Thymus (tissue), 14 donors: ENCODE data around the gene ATL2. TPM values are rescaled to one million over a fixed set of nuclear protein-coding genes. Genes with fewer than 3 reads are reported as not detected.
A peak's percentile ranks its signal among the peaks of the same experiment; 100 is the strongest.

Experiments used
- DNase-seq, 9 donors: peaks; one replicate each; pipeline ENCODE4 v3.0.0-alpha.2; 2013; ENCODE audit warnings: low spot score in 9 of 9, low read depth in 6 of 9, missing footprints in 1 of 9
- H3K27ac ChIP-seq, 2 donors: one replicate each; pipeline ENCODE4 v1.5.1; 2013; ENCODE audit warnings: control low read depth in 1 of 2, low read depth in 1 of 2, low read length in 1 of 2, mild to moderate bottlenecking in 1 of 2, moderate library complexity in 1 of 2
- H3K27me3 ChIP-seq, 2 donors: one replicate each; pipeline ENCODE4 v1.5.1; 2013; ENCODE audit warnings: low read length in 1 of 2; ENCODE audit not compliant: control insufficient read depth in 2 of 2, insufficient read depth in 1 of 2
- H3K36me3 ChIP-seq, 2 donors: one replicate each; pipeline ENCODE4 v1.5.1; 2013; ENCODE audit warnings: low read length in 1 of 2, mild to moderate bottlenecking in 1 of 2, moderate library complexity in 1 of 2; ENCODE audit not compliant: control insufficient read depth in 2 of 2, insufficient read depth in 2 of 2
- H3K4me1 ChIP-seq, 2 donors: one replicate each; pipeline ENCODE4 v1.5.1; 2013; ENCODE audit warnings: low read length in 2 of 2; ENCODE audit not compliant: control insufficient read depth in 2 of 2, insufficient read depth in 2 of 2
- H3K4me3 ChIP-seq, 2 donors: one replicate each; pipeline ENCODE4 v1.5.1; 2013; ENCODE audit warnings: low read length in 2 of 2, control low read depth in 1 of 2, mild to moderate bottlenecking in 1 of 2
- H3K9me3 ChIP-seq, 2 donors: one replicate each; pipeline ENCODE4 v1.5.1; 2013; ENCODE audit warnings: low read length in 1 of 2, mild to moderate bottlenecking in 1 of 2; ENCODE audit not compliant: control insufficient read depth in 2 of 2, insufficient read depth in 1 of 2
- WGBS: extraction: QIAGEN DNeasy Blood & Tissue Kit; methylation state at CpG from one replicate; pipeline ENCODE4 v1.1.7; 2013; 5-methylcytosine and 5-hydroxymethylcytosine counted together
- long read RNA-seq, 10 donors: transcript quantifications; one replicate each; lab custom pipeline, GENCODE V29; 2026
- polyA plus RNA-seq: library from polyadenylated mRNA; stranded (reverse); fragments of 200-250 nt; gene quantifications from one replicate; pipeline ENCODE4 v1.2.3, GENCODE V29; 2013
- total RNA-seq: library from RNA; stranded (reverse); fragments of 120-200 nt; gene quantifications from one replicate; pipeline ENCODE4 v1.2.4, GENCODE V29; 2013
- donor health status: healthy.

Gene ATL2
- total RNA-seq (69.1 TPM), polyA plus RNA-seq (59.4 TPM)
- long read RNA-seq, donor 1, result 0 reads
- long read RNA-seq, donor 2, transcript ATL2-201 (13 exons, 2,868 nt), result major isoform, 7 of 39 reads
- long read RNA-seq, donor 2, partial matches to known transcripts, result 26 of 39 reads
- long read RNA-seq, donor 2, other reads (novel, unspliced or antisense), result 0 of 39 reads
- long read RNA-seq, donor 3, transcript ATL2-201 (13 exons, 2,868 nt), result major isoform, 8 of 10 reads
- long read RNA-seq, donor 3, partial matches to known transcripts, result 0 of 10 reads
- long read RNA-seq, donor 3, other reads (novel, unspliced or antisense), result 0 of 10 reads
- long read RNA-seq, donor 4, transcript ATL2-201 (13 exons, 2,868 nt), result major isoform, 5 of 6 reads
- long read RNA-seq, donor 4, partial matches to known transcripts, result 0 of 6 reads
- long read RNA-seq, donor 4, other reads (novel, unspliced or antisense), result 0 of 6 reads
- long read RNA-seq, donor 5, transcript ATL2-201 (13 exons, 2,868 nt), result major isoform, 7 of 29 reads
- long read RNA-seq, donor 5, partial matches to known transcripts, result 20 of 29 reads
- long read RNA-seq, donor 5, other reads (novel, unspliced or antisense), result 0 of 29 reads
- long read RNA-seq, donor 6, transcript ATL2-201 (13 exons, 2,868 nt), result major isoform, 5 of 21 reads
- long read RNA-seq, donor 6, partial matches to known transcripts, result 10 of 21 reads
- long read RNA-seq, donor 6, other reads (novel, unspliced or antisense), result 0 of 21 reads
- long read RNA-seq, donor 7, transcript ATL2-201 (13 exons, 2,868 nt), result major isoform, 7 of 17 reads
- long read RNA-seq, donor 7, partial matches to known transcripts, result 6 of 17 reads
- long read RNA-seq, donor 7, other reads (novel, unspliced or antisense), result 0 of 17 reads
- long read RNA-seq, donor 8, partial matches to known transcripts, result 6 of 7 reads
- long read RNA-seq, donor 8, other reads (novel, unspliced or antisense), result 0 of 7 reads
- long read RNA-seq, donor 9, partial matches to known transcripts, result 0 of 4 reads
- long read RNA-seq, donor 9, other reads (novel, unspliced or antisense), result 0 of 4 reads
- long read RNA-seq, donor 10, partial matches to known transcripts, result 5 of 9 reads
- long read RNA-seq, donor 10, other reads (novel, unspliced or antisense), result 0 of 9 reads

DNA sequence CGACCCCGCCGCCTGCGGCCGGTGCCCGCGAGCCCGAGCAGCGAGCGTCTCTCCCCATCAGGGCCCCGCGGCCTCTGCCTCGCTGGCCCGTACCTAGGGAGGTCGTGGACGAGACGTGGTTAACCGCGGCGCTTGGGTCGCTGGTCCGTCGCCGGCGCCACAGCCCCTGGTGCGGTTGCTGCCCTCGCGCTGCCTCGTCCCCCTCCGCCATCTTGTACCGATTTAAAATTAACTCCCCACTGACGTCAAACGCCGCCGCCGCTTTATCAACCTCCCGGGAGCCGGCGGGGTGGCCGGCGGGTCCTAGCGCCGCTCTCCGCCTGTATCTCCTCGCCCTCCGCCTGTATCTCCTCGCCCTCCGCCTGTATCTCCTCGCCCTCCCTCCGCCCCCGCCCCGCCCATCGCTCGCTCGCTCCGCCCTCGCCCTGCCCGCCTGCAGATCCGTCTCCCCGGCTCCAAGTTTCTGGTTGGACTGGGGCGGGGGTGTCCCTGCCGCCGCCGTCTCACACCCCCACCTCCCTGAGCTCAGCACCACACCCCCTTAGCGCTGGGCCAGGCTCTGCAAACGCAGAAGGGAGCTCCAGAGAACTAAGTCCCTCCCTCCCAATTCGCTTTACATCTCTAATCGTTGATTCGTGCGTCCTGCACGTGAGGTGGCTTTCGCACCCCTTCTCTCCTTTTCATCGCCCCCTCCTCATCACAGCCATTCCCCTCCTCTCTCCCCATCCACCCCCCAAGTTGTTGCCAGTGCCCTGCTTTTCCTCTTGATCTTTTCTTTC is at the start of gene ATL2:
ATL2 (minus strand) TSS at position 224 of the 779 bp plus-strand sequence; CDS start at position 211, 13 bp downstream.
- Histone ChIP-seq H3K27me3 (no peaks in the 10 kb centered on the region), H3K27ac (peak within 1 kb of the TSS; percentile 95 to 98), H3K4me1 (peaks cover 39 to 43% of the 10 kb centered on the region in 2 donors), H3K9me3 (peaks cover 0 to 1% of the 10 kb centered on the region in 2 donors), H3K4me3 (peak within 1 kb of the TSS; percentile 94 to 97), H3K36me3 (no peaks in the 10 kb centered on the region)
- DNase-seq, result peak; percentile 86 to 97 (median 93)
- WGBS, result under 1% methylated on average over 73 of the region's 73 CpGs

DNA sequence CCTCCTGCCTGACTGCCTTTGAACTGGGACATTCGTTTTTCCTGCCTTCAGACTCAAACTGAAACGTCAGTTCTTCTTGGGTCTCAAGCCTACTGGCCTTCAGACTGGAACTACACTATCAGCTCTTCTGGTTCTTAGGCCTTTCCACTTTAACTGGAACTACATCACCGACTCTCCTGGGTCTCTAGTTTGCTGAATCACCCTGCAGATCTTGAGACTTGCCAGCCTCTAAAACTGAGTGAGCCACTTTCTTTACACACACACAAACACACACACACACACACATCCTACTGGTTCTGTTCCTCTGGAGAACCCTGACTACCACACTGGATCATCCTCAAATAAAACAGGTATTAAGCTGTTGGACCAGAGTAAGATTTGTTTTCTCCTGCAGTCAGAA is 46.7 kb upstream of the ATL2 start:
- Histone ChIP-seq H3K4me3 (no peak overlapping the region), H3K9me3 (no peaks in the 10 kb centered on the region), H3K4me1 (peaks cover 0 to 6% of the 10 kb centered on the region in 2 donors), H3K27ac (no peak overlapping the region), H3K36me3 (no peaks in the 10 kb centered on the region), H3K27me3 (no peaks in the 10 kb centered on the region)
- no peak for DNase-seq
- WGBS, result 59% methylated on average over 3 of the region's 3 CpGs

DNA sequence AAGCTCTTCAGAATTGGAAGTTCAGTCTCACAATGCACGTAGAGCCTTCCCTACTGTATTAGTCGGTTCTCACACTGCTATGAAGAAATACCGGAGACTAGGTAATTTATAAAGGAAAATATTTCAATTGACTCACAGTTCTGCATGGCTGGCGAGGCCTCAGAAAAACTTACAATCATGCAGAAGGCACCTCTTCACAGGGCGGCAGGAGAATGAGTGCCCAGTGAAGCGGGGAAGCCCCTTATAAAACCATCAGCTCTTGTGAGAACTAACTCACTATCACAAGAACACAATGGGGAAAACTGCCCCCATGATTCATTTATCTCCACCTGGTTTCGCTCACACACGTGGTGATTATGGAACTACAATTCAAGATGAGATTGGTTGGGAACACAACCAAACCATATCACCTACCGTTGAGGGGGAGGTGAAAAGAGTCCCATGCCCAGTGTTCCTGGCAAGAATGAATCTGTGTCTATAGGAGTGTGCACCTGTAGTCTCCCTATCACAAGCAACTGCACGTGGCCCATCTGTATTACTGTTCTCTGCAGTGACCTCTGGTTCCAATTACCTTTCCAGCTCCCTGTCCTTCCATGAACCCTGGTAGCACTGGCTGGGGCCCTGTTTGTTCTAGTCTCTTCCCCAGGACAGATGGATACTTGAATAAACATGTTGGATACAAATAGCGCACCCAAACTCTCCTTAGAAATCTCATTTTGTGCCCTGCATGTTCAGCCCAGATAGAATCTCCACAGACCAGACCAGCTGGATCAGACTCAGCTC is 44.4 kb upstream of the ATL2 start:
- no peak overlapping the region for H3K27ac ChIP-seq
- no peaks in the 10 kb centered on the region for H3K27me3 ChIP-seq
- no peaks in the 10 kb centered on the region for H3K9me3 ChIP-seq
- no peak for DNase-seq
- WGBS, result 98% methylated on average over 11 of the region's 11 CpGs
- peaks cover 0 to 5% of the 10 kb centered on the region in 2 donors for H3K4me1 ChIP-seq
- H3K4me3 ChIP-seq, result no peak overlapping the region
- no peaks in the 10 kb centered on the region for H3K36me3 ChIP-seq

DNA sequence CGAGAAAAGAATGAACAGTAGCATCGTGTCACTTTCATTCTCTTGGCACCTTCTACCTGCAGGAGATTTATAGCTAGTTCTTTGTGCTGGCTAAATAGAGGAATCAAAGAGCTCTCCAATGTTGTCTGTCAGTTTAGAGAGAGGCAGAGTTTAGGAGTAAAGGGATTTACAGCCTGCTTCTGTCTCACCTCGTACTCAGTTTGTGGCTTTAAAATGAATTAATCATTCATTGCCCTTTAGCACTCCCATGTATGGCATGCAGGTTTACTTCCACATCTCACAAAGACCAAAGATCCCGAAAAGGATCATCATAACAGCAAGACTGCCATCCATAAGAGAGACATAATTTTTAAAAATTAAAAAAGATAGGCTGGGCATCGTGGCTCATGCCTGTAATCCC is 42.4 kb upstream of the ATL2 start:
- WGBS, result 88% methylated on average over 5 of the region's 5 CpGs
- H3K4me3 ChIP-seq, result no peak overlapping the region
- no peaks in the 10 kb centered on the region for H3K27me3 ChIP-seq
- DNase-seq, result no peak
- H3K36me3 ChIP-seq, result no peaks in the 10 kb centered on the region
- H3K27ac ChIP-seq, result no peak overlapping the region
- H3K9me3 ChIP-seq, result no peaks in the 10 kb centered on the region
- H3K4me1 ChIP-seq, result peaks cover 0 to 5% of the 10 kb centered on the region in 2 donors

DNA sequence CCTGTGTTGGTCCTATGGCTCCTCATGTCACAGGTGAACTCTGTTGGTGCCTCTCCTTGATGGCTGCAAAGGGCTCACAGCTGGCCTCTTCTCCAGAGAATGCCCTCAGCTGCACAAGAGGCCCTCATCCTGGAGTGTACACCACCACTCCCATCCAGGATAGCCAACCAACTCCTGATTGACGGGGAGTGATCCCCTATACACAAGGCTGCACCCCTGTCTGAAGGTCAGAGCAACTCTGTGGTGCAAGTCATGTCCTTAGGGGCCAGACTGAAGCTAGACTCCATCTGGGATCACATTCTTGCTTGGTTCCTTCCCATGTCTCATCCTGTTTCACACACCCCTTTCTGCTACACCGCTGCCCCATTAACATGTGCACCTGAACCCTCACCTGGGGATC is 41.7 kb upstream of the ATL2 start:
- Histone ChIP-seq H3K27me3 (no peaks in the 10 kb centered on the region), H3K4me1 (peaks cover 0 to 5% of the 10 kb centered on the region in 2 donors), H3K36me3 (no peaks in the 10 kb centered on the region), H3K4me3 (no peak overlapping the region), H3K27ac (no peak overlapping the region), H3K9me3 (no peaks in the 10 kb centered on the region)
- DNase-seq, result no peak
- 99% methylated on average over 2 of the region's 2 CpGs for WGBS

DNA sequence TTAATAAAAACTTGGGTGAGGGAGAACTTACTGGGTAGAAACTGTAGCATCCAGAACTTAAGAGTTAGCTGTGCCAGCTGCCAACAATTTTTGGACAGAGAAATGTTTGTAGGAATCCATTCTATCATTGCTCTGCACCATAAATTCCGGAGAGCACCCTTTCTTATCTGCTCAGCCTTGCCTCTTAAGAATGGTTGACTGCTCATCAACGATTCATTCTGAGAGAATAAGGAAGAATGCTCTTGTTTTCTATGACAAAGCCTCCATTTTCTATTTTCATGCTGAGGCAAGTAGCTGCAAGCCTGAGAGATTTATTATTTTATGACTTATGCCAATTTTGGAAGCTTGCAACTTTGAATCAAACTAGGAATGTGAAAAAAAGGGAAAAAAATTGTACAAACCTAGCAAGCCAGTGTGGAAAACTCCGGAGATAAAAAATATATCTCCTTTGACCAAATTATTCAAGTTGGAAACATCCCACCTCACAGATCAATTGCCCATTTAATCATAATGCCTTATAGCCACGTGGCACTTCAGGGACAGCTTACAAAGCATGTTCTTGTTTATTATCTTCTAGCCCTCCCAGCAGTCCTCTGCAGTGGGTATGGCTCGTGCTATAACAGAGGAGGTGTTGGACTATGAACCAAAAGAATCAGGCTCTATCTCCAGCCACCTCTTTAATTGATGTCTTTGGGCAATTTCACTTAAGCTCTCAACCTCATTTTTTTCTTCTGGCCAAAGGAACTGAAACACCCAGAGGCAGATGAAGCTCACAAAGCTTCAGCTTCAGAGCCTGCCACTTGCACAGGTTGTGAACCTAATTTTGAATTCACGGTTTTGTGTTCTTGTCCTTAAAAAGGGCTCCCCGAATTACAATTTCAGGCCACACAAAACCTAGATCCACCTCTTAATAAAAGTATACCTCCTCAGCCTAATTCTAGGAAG is 40.9 kb upstream of the ATL2 start:
- H3K36me3 ChIP-seq, result no peaks in the 10 kb centered on the region
- peaks cover 0 to 5% of the 10 kb centered on the region in 2 donors for H3K4me1 ChIP-seq
- DNase-seq, result no peak
- no peak overlapping the region for H3K4me3 ChIP-seq
- WGBS, result 84% methylated on average over 7 of the region's 7 CpGs
- no peaks in the 10 kb centered on the region for H3K27me3 ChIP-seq
- H3K27ac ChIP-seq, result no peak overlapping the region
- peaks cover 0 to 2% of the 10 kb centered on the region in 2 donors for H3K9me3 ChIP-seq

DNA sequence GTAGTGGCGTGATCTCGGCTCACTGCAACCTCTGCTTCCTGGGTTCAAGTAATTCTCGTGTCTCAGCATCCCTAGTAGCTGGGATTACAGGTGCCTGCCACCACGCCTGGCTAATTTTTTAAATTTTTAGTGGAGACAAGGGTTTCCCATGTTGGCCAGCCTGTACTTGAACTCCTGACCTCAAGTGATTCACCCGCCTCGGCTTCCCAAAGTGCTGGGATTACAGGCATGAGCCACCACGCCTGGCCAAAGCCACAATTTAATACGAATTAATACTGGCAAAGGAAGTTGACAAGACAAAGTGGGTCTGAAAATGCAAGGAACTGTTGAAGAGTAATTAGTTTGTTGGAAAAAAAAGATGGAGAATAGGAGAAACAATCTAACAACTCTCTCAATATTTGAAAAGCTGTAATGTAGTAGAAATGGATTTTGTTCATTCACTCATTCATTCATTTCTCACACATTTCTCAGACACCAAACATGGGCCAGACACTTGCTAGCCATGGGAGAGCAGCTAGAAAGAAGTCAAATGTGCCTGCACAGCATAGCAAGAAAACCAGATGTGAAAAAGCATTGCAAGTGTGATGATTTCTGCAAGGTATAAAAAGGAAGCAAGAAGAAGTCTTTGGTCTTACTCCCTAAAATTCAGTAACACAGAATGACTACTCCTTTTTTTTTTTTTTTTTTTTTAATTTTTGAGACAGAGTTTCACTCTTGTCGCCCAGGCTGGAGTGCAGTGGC is 39.4 kb upstream of the ATL2 start:
- no peaks in the 10 kb centered on the region for H3K36me3 ChIP-seq
- WGBS, result 95% methylated on average over 9 of the region's 9 CpGs
- peaks cover 0 to 5% of the 10 kb centered on the region in 2 donors for H3K4me1 ChIP-seq
- no peaks in the 10 kb centered on the region for H3K27me3 ChIP-seq
- no peak overlapping the region for H3K4me3 ChIP-seq
- H3K9me3 ChIP-seq, result peaks cover 0 to 8% of the 10 kb centered on the region in 2 donors
- no peak overlapping the region for H3K27ac ChIP-seq
- DNase-seq, result no peak
